Keratinocyte (primary cell): ENCODE results near the gene SBNO2.

Source experiments
- EZH2 ChIP-seq: IDR thresholded peaks from one replicate; pipeline ENCODE4 v1.6.1; 2012; ENCODE audit warnings: inconsistent platforms, mild to moderate bottlenecking, low read length, moderate library complexity
- TF ChIP-seq, protein P1 (sequence below), 3 experiments: IDR thresholded peaks in 1 of 3; conservative IDR thresholded peaks in 1 of 3; optimal IDR thresholded peaks in 1 of 3; 2 replicates in 2 of 3; 3 replicates in 1 of 3; pipeline versions ENCODE3 to v1.5.1; 2011; ENCODE audit warnings: low read length in 3 of 3, mild to moderate bottlenecking in 3 of 3, moderate library complexity in 2 of 3, control low read depth in 1 of 3, inconsistent platforms in 1 of 3; ENCODE audit not compliant: insufficient read depth in 2 of 3; ENCODE audit errors: extremely low read depth in 1 of 3

GRCh38 chr19:1167687-1168571 is 6.1 kb downstream of the SBNO2 start:
- TF ChIP-seq, protein P1, sequence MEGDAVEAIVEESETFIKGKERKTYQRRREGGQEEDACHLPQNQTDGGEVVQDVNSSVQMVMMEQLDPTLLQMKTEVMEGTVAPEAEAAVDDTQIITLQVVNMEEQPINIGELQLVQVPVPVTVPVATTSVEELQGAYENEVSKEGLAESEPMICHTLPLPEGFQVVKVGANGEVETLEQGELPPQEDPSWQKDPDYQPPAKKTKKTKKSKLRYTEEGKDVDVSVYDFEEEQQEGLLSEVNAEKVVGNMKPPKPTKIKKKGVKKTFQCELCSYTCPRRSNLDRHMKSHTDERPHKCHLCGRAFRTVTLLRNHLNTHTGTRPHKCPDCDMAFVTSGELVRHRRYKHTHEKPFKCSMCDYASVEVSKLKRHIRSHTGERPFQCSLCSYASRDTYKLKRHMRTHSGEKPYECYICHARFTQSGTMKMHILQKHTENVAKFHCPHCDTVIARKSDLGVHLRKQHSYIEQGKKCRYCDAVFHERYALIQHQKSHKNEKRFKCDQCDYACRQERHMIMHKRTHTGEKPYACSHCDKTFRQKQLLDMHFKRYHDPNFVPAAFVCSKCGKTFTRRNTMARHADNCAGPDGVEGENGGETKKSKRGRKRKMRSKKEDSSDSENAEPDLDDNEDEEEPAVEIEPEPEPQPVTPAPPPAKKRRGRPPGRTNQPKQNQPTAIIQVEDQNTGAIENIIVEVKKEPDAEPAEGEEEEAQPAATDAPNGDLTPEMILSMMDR (optimal IDR thresholded peaks at IDR 0.05 in 1 of 3, IDR thresholded peaks at IDR 0.05 in 1 of 3, conservative IDR thresholded peaks at IDR 0.05 in 1 of 3; ENCODE audit: extremely low read depth in 1 of 3, insufficient read depth in 2 of 3, low read length in 3 of 3): no peak
- TF ChIP-seq EZH2: no peak
